Measurements from ENCODE around the gene HIC2.
"Not testable (repeated sequence)": the region's sequence is repeated elsewhere in the genome, so short reads cannot be mapped to it uniquely, and the experiment has no call there.

DNA sequence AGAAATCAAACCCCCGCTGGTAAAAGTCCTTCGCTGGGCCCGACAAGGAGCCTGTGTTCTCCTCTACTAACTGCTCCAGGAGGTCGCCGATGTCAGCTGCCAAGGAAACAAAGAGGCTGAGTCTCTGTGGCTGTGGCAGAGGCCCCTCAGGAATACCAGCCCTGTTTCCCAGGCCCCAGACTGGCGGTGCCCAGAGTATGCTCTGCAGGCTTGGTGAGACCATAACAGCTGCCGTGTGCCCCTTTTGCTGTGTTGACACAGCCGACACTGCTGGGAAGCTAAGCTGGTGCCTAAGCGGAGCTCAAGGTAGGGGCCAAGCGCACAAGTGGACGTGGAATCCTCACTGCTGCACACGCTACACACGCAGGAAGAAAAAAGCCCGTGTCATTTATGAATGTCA is 66.9 kb downstream of the HIC2 start:
- TF ChIP-seq POLR2A (IDR thresholded peaks at IDR 0.05; ENCODE audit: low read depth, low read length); TAF1 (IDR thresholded peaks at IDR 0.05; ENCODE audit: borderline replicate concordance, low read depth, low read length): not testable (repeated sequence)

Data from GM12892 (cell line).